Activated T-helper 2 cell treated with anti-CD3 and anti-CD28 coated beads, Interferon-gamma antibody, Interleukin-2, Interleukin-4, amounts not matched to agents 10 μg/mL and 5 μg/mL and 100 μg/mL, durations not matched to agents 14 hours and 24 hours and 36 hours (primary cell): ENCODE measurements around the gene HCN4. TPM values are rescaled to one million over a fixed set of nuclear protein-coding genes. Genes with fewer than 3 reads are reported as not detected.

Experiments
- DNase-seq: peaks from one replicate; pipeline ENCODE4 v3.0.0; 2021; ENCODE audit warnings: low spot score
- H3K27ac Mint-ChIP-seq: one replicate; pipeline ENCODE4 v1.8.0; 2021; ENCODE audit warnings: mixed read lengths
- H3K27me3 Mint-ChIP-seq: one replicate; pipeline ENCODE4 v1.8.0; 2021; ENCODE audit warnings: low read depth, mixed read lengths
- H3K36me3 Mint-ChIP-seq: one replicate; pipeline ENCODE4 v1.8.0; 2021; ENCODE audit warnings: low read depth, mixed read lengths
- H3K4me1 Mint-ChIP-seq: one replicate; pipeline ENCODE4 v1.8.0; 2021; ENCODE audit warnings: low read depth, mixed read lengths
- H3K4me3 Mint-ChIP-seq: one replicate; pipeline ENCODE4 v1.8.0; 2021; ENCODE audit warnings: low read depth, mild to moderate bottlenecking, moderate library complexity, mixed read lengths
- H3K9me3 Mint-ChIP-seq: one replicate; pipeline ENCODE4 v1.8.0; 2021; ENCODE audit warnings: mixed read lengths
- intact Hi-C: fragments of 100-400 bp; cut with micrococcal nuclease; formaldehyde crosslinking; loops from one replicate; pipeline ENCODE4 v1.15.1; 2023
- total RNA-seq: library from RNA; stranded (reverse); gene quantifications from 2 replicates; pipeline ENCODE4 v1.2.3, GENCODE V29; 2022

Gene HCN4
- total RNA-seq, 1 donor from 2014 or later: 0.02 TPM

DNA sequence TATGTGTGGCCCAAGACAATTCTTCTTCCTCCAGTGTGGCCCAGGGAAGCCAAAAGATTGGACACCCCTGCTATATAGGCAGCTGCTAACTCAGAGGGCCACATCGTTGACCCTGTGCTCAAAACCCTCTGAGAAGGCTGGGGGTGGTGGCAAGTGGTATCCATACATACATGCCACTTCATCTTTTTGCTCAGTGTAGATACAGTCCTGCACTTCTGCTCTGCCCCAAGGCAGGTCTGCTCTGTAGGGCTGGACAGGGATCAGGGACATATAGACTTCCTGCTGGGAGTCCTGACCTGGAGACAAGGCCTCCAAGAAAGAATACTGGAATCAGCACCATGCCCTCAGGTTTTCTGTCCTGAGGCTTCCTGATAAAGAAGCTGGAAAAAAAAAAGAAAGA is 4.5 kb upstream of the HCN4 start:
- no peak overlapping the region for H3K27ac Mint-ChIP-seq
- no peaks in the 10 kb centered on the region for H3K9me3 Mint-ChIP-seq
- intact Hi-C loops: no loop called here
- no peaks in the 10 kb centered on the region for H3K4me1 Mint-ChIP-seq
- peaks cover 28% of the 10 kb centered on the region for H3K27me3 Mint-ChIP-seq
- DNase-seq: no peak
- H3K4me3 Mint-ChIP-seq: no peak overlapping the region
- H3K36me3 Mint-ChIP-seq: no peaks in the 10 kb centered on the region

DNA sequence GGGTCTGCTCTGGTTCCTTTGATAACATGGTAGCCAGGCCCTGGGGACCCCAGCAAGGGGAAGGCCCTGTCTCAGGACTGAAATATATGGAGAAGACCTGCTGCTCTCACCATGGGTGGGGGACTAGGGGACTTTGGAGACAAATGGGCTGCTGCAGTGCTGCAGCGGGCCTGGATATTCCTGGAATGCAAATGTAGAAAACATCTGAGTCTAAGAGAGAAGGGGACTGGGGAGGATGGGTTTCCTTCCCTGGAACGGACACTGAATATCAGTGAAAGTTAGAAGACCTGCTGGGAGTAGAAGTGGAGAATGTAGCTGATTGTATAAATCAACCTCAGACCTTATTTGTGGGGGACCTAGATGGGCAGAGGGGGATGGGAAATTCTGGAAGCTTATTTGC is 3.1 kb upstream of the HCN4 start:
- H3K27me3 Mint-ChIP-seq: peaks cover 31% of the 10 kb centered on the region
- H3K36me3 Mint-ChIP-seq: no peaks in the 10 kb centered on the region
- H3K4me3 Mint-ChIP-seq: no peak overlapping the region
- H3K27ac Mint-ChIP-seq: no peak overlapping the region
- no peaks in the 10 kb centered on the region for H3K4me1 Mint-ChIP-seq
- intact Hi-C loops: no loop called here
- no peaks in the 10 kb centered on the region for H3K9me3 Mint-ChIP-seq
- DNase-seq: no peak

DNA sequence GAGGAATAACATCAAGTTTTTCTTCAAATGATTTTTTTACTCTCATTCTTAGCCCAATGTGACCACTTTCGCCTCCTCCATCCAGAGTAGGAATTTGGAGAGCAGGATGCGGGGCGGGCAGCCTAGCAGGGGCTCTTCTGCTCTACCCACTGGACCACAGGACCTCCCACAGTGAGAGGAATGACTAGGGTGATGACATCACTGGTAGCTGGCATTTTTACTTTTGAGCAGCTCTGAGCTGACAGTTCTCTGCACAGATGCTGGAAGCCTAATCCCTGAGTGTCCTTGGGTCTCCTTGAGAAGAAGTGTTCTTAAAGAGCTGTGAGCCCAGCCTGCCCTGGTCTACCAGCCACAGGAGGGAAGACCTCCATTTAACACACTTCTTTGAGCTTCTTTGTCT is 1.4 kb upstream of the HCN4 start:
- Mint-ChIP-seq H3K4me1 (no peaks in the 10 kb centered on the region), H3K4me3 (no peak overlapping the region), H3K36me3 (no peaks in the 10 kb centered on the region), H3K27ac (no peak overlapping the region), H3K27me3 (peaks cover 47% of the 10 kb centered on the region), H3K9me3 (no peaks in the 10 kb centered on the region)
- intact Hi-C loops: no loop called here
- DNase-seq: no peak

DNA sequence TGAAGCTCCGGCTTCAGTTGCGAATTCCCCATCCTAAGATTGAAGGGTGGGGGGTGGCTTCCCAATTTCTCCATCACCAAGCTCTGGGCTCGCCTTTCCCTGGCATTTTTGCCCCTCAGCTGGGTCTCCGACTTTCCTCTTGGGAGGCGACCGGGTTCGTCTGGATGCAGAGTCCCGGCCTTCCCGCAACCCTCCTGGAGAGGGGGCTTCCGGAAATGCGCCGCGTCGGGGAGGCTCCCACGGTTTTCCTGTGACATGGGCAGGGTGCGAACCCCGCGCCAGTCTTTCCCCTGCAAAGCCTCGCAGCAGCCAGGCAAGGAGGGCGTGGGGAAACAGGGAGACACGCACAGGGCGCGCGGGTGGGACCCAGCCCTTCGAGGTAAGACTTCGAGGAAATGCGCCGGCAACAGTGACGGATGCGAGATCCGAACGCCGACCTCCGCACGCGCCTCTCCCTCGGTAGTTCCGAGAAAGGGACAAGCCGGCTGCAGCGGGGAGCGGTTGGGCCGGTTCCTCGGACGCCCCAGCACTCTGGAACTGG is 466 bp upstream of the HCN4 start:
- H3K27me3 Mint-ChIP-seq: peaks cover 51% of the 10 kb centered on the region
- intact Hi-C loops: no loop called here
- DNase-seq: no peak

DNA sequence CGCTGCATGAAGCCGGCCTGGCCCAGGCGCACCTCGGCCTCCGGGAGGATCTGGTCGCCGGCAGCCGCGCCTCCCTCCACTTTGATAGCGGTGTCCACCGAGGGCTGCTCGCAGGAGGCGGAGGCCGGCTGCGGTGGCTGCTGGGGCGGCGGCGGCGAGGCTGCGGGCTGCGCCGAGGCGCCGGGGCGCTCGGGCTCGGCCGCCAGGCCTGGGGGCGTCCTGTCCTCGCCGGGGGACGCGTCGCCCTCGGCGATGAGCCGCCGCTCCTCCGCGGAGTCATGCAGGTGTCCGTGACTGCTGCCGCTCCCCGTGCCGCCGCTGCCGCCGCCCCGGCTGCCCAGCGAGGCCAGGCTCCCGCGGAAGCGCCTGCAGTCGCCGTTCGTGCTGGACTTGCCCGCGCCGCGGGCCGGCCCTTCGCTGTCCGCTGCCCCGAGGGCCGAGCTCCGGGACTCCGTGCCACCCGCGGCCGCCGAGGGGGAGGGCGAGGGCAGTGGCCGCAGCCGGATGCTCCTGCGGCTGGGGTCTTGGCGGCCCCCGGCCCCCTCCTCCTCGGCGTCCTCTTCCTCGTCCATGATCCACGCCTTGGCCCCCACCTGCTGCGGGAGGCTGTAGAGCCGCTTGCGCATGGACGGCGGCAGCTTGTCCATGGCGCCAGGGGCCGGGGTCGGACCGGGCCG is 996 bp downstream of the HCN4 start:
- Mint-ChIP-seq H3K9me3 (no peaks in the 10 kb centered on the region), H3K4me1 (no peaks in the 10 kb centered on the region), H3K36me3 (no peaks in the 10 kb centered on the region), H3K4me3 (no peak overlapping the region), H3K27ac (no peak overlapping the region), H3K27me3 (peaks cover 50% of the 10 kb centered on the region)
- intact Hi-C loops: no loop called here
- DNase-seq: no peak

More for the DNA sequence above, 466 bp upstream of the HCN4 start:
- no peaks in the 10 kb centered on the region for H3K4me1 Mint-ChIP-seq
- H3K4me3 Mint-ChIP-seq: no peak overlapping the region
- H3K9me3 Mint-ChIP-seq: no peaks in the 10 kb centered on the region
- no peak overlapping the region for H3K27ac Mint-ChIP-seq
- H3K36me3 Mint-ChIP-seq: no peaks in the 10 kb centered on the region

DNA sequence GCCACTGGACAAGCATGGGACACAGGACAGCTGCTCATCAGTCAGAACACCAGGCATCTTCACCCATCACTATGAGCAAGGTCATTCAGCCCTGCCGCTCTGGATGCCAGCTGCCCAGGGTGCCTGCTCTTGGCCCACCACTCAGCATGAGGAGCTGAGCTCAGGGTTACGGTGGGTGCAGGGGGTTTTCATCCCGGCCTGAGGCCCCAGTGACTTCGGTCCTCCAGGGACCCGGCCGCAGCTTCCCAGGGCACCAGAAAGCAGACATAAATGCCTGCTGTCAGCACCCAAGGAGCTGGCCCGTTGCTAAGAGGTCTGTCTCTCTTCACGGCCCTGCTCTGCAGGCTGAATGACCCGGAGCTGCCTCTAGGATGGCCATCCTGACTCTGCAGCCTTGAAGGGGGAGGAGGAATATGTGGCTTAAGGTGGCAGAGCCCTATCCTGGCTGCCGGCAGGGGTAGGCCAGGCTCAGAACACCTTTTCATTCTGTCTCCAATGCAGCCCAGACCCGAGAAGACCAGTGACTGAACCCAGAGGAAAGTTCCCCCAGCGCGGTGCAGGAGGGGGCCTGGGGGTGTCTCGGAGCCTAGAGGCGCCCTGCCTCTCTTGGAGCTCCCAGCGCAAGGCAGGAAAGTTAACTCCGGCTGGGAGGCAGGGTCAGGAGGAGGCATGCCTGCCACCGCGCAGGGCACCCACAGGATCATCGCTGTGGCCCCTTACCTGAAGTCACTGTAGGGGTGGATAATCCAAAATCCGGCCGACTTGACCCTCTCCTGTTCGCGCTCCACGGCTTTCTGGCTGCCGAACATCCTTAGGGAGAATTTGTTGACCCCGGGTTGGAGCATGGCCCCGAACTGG is 1.8 kb downstream of the HCN4 start:
- Mint-ChIP-seq H3K9me3 (no peaks in the 10 kb centered on the region), H3K27ac (no peak overlapping the region), H3K4me3 (no peak overlapping the region), H3K36me3 (no peaks in the 10 kb centered on the region), H3K27me3 (peaks cover 46% of the 10 kb centered on the region), H3K4me1 (no peaks in the 10 kb centered on the region)
- intact Hi-C loops: no loop called here
- no peak for DNase-seq

DNA sequence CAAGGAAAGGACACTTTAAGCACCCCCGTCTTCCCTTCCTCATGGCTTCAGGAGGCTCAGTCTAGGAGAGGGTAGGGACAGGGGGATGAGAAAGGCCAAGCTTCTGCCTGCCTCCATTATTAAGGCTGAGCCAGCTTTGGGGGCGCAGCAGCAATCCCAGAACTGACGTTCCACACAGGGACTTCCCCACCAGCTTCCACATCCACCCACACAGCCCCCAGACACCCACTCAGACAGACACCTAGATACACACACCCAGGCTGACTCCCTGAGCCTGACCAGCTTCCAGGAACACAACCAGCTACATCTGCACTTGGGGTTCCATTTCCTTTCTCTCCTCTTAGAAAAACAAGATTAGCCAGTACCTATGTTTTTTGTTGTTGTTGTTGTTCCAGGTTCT is 4.7 kb downstream of the HCN4 start:
- no peak for DNase-seq
- H3K4me1 Mint-ChIP-seq: no peaks in the 10 kb centered on the region
- no peak overlapping the region for H3K27ac Mint-ChIP-seq
- peaks cover 25% of the 10 kb centered on the region for H3K27me3 Mint-ChIP-seq
- no peak overlapping the region for H3K4me3 Mint-ChIP-seq
- no peaks in the 10 kb centered on the region for H3K9me3 Mint-ChIP-seq
- no peaks in the 10 kb centered on the region for H3K36me3 Mint-ChIP-seq
- intact Hi-C loops: no loop called here

DNA sequence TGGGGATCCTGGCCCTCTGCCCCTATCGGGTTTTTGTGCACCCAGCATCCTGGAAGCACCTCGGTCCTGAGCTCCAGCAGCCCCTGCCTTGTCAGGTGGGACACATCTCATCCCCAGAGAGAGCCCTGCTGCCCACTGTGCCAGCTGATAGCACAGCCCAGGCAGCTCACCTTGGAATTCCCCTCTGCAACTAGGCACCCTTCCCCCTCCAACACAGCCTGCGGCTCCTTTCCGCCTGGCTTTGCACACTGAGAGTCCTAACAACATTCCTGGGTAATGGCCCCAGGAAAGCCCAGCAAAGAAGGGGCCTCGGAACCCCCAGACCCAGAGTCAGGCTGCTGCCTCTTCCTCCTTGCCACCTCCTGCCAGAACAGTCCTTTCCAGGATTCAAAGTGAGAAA is 5.9 kb downstream of the HCN4 start:
- intact Hi-C loops: no loop called here
- H3K4me1 Mint-ChIP-seq: no peaks in the 10 kb centered on the region
- no peak overlapping the region for H3K27ac Mint-ChIP-seq
- H3K27me3 Mint-ChIP-seq: peaks cover 25% of the 10 kb centered on the region
- no peaks in the 10 kb centered on the region for H3K9me3 Mint-ChIP-seq
- H3K36me3 Mint-ChIP-seq: no peaks in the 10 kb centered on the region
- no peak for DNase-seq
- no peak overlapping the region for H3K4me3 Mint-ChIP-seq

DNA sequence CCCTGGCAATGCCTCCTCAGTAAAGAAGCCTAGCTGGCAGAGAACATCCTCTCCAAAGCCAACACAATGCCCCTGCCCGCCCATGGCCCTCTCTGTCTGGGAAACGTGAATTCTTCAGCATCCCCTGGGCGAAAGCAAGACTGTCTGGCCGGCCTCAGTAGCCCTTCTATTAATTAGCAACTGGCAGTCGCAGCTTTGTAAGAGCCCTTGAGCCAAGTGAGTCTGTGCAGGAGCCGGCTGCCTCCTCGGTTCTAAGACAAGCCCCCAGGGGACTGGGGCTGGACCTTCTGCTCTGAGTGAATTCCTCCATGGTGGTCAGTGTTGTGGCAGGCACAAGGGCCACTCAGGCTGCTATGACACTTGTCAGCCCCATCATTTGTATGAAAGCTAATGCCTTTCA is 7.4 kb downstream of the HCN4 start:
- Mint-ChIP-seq H3K27me3 (peaks cover 17% of the 10 kb centered on the region), H3K27ac (no peak overlapping the region), H3K9me3 (no peaks in the 10 kb centered on the region), H3K4me1 (no peaks in the 10 kb centered on the region), H3K4me3 (no peak overlapping the region), H3K36me3 (no peaks in the 10 kb centered on the region)
- DNase-seq: no peak
- intact Hi-C loops: no loop called here

DNA sequence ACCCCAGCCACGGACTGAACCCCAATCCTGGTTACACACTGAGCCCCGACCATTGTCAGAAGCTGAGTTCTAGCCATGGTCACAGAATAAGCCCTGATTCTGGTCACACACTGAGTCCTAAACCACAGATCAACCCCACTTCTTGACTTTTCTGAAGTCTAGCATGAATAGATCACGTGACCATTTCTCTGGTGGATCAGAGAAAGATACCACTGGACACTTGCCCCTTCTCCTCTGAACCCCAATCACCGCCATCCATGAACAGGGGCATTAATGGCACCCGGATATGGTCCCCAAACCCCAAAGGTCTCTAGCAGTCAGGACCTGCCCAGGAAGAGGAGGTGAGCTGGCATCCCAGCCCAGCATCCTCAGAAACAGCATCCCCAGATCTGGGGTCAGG is 9.1 kb downstream of the HCN4 start:
- Mint-ChIP-seq H3K4me1 (no peaks in the 10 kb centered on the region), H3K36me3 (no peaks in the 10 kb centered on the region), H3K27ac (no peak overlapping the region), H3K4me3 (no peak overlapping the region), H3K9me3 (no peaks in the 10 kb centered on the region), H3K27me3 (peaks cover 5% of the 10 kb centered on the region)
- intact Hi-C loops: no loop called here
- DNase-seq: no peak

DNA sequence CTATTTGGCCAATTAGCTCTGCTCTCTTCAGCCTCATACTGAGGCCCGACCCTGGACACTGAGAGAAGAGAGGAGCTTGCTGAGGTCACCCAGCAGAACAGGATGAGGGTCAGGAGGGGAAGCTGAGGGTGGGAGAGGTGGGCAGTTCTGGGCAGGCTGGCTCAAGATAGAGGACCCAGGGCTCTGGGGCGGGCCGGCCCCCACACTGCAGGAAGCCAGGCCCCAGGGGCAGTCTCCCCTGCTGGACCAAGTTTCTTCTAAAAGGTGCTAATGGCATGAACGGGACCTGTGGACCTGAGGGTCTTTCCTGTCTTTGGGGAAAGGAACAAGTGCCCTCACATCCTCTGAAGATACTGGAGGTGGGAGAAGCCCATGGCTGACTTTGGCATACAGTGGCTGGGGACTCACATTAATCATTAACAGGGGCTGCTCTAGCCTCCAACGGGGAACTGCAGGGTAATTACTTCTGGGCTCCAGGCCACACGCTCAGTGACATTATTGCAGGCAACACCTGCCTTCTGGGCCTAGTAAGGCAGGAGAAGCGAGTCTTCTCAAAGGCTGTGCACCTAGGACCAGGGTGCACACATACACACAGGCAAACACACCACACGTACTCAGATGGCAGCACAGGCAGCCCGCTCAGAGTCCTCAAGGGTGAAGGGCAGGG is 10.6 kb downstream of the HCN4 start:
- Mint-ChIP-seq H3K36me3 (no peaks in the 10 kb centered on the region), H3K4me3 (no peak overlapping the region), H3K27ac (no peak overlapping the region), H3K4me1 (no peaks in the 10 kb centered on the region), H3K27me3 (peaks cover 2% of the 10 kb centered on the region), H3K9me3 (no peaks in the 10 kb centered on the region)
- intact Hi-C loops: no loop called here
- no peak for DNase-seq

DNA sequence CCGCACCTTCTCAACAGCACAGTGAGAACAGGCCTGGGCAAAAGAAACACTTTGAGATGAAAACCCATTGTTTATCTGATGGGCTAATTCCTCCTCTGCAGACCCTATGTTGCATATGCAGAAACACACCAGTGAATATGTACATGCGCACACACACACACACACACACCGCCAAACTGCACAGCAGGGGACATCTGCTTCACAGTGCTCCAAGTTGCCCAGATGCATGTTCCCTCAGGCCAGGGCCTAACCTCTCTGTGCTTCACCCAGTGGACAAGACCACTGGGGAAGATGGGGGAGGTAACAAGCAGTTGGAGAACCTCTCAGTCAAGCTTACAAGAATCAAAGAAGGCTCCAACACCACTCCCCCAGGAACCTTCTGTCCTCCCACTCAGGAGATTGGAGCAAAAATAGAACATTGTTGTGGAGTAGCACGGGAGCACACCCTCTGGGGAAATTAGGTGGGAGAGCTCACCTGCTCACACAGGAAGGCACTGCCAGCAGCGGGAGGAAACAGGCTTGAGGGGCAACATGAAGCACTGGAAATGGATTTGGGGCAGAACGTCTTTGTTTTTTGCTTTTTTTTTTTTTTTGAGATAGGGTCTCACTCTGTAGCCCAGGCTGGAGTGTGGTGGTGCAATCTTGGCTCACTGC is 13.0 kb downstream of the HCN4 start:
- Mint-ChIP-seq H3K4me1 (no peaks in the 10 kb centered on the region), H3K4me3 (no peak overlapping the region), H3K27me3 (peaks cover 2% of the 10 kb centered on the region), H3K36me3 (no peaks in the 10 kb centered on the region), H3K27ac (no peak overlapping the region), H3K9me3 (no peaks in the 10 kb centered on the region)
- DNase-seq: no peak
- intact Hi-C loops: no loop called here
